Embryonic facial prominence (tissue), 1 donor: ENCODE data around the gene TMEM51.

Source experiments
- DNase-seq: peaks from one replicate; pipeline ENCODE4 v3.0.0-alpha.2; 2016; ENCODE audit errors: extremely low spot score

TMEM51 gene, protein sequence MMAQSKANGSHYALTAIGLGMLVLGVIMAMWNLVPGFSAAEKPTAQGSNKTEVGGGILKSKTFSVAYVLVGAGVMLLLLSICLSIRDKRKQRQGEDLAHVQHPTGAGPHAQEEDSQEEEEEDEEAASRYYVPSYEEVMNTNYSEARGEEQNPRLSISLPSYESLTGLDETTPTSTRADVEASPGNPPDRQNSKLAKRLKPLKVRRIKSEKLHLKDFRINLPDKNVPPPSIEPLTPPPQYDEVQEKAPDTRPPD

GRCh38 chr1:15153184-15153841 lies at the start of gene TMEM51:
TMEM51 (plus strand) TSS chr1:15153747; CDS start chr1:15215088, 61,341 bp downstream.
- DNase-seq = peak; percentile 36

GRCh38 chr1:15103906-15104305 lies 49.6 kb upstream of the TMEM51 start:
- DNase-seq = no peak

DNA sequence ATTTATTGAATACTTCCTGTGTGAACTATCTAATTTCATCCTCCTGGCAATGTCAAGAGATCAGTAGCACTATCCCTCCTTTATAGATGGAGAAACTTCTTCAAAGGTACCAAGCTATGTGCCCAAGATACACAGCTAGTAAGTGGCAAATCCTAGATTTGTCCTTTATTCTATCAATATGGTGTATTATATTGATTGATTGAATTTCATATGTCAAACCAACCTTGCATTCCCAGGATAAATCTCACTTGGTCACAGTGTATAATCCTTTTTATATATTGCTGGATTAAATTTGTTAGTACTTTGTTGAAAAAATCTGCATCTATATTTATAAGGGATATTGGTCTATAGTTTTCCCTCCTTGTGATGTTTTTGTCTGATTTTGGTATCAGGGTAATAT lies 48.8 kb upstream of the TMEM51 start:
- no peak for DNase-seq

DNA sequence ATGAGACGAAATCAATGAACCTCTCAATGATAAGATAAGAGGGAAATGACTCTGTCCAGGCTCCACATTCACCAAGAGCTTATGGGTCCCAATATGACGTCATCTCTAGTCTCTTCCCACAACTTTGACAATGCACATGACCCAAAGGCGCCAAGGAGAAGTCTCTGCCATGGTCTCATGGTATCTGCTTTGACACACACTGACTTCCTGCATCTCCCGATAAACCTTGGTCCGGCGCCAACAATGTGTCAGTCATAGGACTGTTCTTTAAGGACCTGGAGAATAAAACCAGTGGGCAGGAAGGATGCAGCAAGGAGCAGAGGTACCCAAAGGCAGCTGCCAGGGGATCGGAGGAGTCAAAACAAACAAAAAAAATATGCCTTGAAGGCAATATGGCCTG lies 46.9 kb upstream of the TMEM51 start:
- DNase-seq = no peak

DNA sequence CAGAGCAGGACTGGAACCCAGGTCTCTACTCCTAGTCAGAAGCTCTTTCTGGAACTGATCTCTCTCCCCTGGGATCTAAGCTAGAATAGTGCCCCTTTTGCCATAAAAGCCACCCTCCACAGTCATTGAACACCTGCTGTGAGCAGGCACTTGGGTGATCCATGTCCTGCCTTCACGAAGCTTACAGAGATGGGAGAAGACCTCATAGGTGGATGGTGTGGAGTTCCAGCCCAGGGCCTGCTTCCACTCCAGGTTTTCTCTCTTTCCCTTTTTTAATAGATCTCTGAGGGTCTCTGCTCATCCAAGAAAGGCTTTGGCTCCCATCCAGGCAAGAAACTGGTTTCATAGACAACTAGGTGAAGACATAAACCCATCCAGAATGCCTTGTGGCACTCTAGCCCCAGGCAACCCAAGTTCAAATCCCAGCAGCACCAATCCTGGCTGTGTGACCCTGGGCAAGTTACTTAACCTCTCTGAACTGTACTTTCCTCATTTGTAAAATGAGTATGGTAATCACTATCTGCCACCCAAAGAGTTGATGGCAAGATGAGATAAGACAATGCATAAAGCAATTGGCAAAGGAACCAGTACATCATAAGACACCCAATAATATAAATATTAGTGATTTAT lies 46.4 kb upstream of the TMEM51 start:
- DNase-seq = no peak

DNA sequence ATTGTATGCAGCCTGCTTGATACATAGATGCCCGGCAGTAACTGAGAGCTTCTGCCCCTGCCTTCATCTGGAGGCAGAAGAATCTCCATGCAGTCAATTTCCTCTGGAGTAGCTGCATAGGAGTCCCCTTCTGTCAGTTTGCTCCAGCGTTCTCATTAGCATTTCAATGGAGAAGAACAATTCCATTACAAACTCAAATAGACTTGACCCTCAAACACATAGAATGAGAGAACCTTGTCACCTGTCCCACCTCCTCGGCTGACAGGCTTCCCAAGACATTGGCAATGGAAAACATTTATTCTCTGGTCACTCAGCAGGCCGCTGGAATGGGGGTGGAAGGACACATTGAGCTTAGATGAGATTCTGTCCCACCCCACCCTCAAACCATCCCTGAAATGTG lies 45.6 kb upstream of the TMEM51 start:
- DNase-seq = no peak

DNA sequence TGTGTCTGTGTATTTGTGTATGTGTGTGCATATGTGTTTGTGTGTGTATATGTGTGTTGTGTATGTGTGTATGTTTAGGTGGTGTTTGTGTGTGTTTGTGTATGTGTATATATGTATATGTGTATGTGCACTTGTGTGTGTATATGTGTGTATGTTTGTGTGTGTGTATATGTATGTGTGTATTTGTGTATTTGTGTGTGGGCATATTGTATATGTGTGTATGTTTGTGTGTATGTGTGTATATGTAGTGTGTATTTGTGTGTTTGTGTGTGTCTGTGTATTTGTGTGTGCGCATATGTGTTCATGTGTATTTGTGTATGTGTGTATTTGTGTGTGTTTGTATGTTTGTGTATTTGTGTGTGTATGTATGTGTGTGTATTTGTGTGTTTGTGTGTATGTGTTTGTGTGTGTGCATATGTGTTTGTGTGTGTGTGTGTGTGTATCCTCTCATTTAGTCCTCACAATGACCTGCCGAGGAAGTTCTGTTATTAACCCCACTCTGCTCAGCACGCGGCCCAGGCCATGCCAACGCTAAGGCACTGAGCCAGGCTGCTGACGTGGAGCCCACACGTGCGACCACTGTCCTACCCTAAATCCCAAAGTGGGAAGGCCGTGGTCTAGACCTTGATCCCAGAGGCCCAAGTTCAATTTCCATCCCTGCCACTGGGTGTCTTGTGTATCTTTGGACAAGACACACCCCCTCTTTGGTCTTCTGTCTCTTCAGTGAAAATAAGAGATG lies 43.2 kb upstream of the TMEM51 start:
- no peak for DNase-seq

- DNase-seq = no peak
These were observed 42.7 kb upstream of the TMEM51 start for GRCh38 chr1:15110867-15111230.

DNA sequence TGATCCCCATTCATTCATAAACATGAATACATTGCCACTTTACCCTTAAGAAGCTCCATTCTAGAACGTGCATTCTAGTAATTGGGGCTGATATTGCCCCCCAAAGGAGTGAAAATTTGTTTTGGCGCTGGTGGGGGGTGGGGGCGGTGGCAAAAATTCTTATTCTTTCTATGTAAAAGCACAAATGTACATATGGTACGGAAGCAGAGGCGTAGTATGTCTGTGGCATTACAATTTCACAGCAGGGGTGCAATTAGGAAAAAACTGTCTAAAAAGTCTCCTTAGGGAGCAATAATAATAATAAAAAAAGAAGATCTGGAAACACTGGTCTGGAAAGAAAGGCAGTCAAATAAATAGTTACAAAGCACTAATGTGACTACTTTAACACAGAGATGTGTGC lies 40.4 kb upstream of the TMEM51 start:
- DNase-seq = no peak

GRCh38 chr1:15114884-15115283 lies 38.7 kb upstream of the TMEM51 start:
- DNase-seq = no peak

DNA sequence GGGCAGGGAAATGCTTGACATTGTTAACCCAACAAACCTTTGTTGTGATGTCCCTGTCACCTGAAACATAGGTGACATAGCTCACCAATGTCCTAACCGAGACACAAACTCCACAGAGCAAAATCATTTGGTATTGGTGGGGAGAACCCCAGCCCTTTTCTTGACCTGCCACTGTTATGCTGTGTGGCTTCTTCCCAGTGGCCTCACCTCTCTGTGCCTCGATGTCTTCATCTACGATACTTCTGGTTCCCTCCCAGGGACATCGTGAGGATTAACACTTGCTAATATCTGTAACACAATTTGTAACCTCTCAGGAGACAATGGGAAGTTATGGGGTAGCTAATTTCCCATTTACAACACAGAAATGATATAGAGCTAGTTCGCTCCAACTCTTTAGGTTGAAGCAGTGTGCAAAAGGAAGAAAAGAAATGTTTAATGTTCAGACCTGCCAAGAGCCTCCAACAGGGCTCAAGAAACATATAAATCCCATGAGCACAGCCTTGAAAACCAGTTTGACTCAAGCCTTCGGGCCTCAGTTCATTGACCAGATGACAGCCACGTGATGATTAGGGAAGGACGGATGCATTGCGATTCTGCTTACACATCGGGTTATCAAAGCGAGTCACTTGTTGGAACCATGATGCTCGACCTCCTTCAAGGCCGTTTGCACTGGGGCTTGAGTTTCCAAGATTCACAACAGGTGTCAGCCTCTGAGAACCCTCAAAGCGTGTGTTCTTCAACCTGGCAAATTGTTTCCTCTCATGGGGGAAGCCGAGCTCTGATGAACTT lies 37.8 kb upstream of the TMEM51 start:
- DNase-seq = no peak

DNA sequence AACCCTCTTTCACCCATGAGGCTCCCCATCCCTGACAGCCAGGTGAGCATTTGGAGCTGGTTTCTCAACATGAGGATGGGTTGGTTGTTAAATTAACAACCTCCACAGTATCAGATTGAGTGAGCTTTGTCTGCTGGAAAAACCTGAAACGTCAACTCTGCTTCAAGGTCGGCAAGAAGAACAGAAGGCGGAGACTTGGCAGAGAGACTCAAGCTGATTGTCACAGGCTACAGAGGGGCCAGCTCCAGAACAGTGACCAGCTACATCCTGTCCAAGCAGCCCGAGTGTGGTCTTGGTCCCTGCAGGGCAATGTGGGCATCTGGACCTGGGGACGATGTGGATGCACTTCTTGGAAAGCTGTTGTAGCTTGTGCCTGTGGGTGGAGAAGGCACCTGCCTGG lies 36.6 kb upstream of the TMEM51 start:
- no peak for DNase-seq

GRCh38 chr1:15117671-15118325 lies 35.7 kb upstream of the TMEM51 start:
- no peak for DNase-seq

GRCh38 chr1:15118579-15118978 lies 35.0 kb upstream of the TMEM51 start:
- no peak for DNase-seq

- DNase-seq = no peak
These were observed 33.1 kb upstream of the TMEM51 start for GRCh38 chr1:15120251-15120945.

DNA sequence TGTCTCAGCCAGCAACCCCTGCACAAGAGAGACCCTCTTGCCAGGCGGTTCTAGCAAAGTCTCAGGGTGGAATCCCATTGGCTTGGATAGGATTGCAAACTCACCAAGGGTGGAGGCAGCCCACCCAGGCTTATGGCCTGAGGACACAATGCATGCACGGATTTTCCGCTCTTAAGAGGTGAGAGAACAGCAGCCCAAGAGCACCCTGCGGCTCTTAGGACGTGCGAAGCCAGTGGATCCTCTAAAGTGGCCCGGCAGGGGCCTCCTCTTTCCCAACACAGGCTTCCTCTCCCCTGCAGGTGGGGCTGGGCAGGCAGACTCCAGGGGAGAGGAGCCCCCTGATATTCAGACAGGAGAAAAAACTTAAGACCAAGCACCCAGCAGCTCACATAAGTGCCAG lies 31.2 kb upstream of the TMEM51 start:
- no peak for DNase-seq

DNA sequence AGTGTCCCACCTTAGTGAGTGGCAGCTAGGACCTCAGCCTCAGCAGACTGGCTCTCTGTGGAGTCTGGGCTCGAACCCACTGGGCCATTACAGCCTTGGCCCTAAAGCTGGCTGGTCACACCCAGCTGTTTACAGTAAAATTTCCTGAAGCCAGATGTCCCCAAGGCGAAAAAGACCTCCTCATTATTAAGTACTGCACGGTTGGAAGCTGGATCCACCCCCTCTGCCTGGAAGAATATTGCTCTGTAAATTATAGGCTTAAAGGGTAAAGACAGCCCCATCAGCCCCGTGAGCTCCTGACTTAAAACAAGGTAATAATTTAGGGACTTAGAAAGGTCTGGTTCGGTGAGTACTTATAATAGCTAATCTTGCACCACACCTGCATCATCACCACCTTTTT lies 30.3 kb upstream of the TMEM51 start:
- DNase-seq = no peak

GRCh38 chr1:15123925-15124324 lies 29.6 kb upstream of the TMEM51 start:
- DNase-seq = no peak

- no peak for DNase-seq
These were observed 29.0 kb upstream of the TMEM51 start for GRCh38 chr1:15124362-15125100.
